Measurements from ENCODE around the gene SESTD1. TPM values are rescaled to one million over a fixed set of nuclear protein-coding genes. Genes with fewer than 3 reads are reported as not detected.
"Not testable (repeated sequence)": the region's sequence is repeated elsewhere in the genome, so short reads cannot be mapped to it uniquely, and the experiment has no call there.

SESTD1 gene
- total and polyA plus RNA-seq, 11 donors: 2.9 to 48.7 (median 31.8) TPM

GRCh38 chr2:179224361-179224760 lies 40.3 kb downstream of the SESTD1 start:
- Histone ChIP-seq H3K4me3 (no peak overlapping the region), H3K27ac (no peak overlapping the region), H3K9me3 (no peaks in the 10 kb centered on the region), H3K36me3 (no peaks in the 10 kb centered on the region), H3K4me1 (peaks cover 0 to 58% (median 16%) of the 10 kb centered on the region in 12 donors), H3K27me3 (no peaks in the 10 kb centered on the region)
- ATAC-seq: no peak
- intact Hi-C loops (cut with DNase I): loop anchor here in 8 of 10 donors (5.0 to 10.0 kb wide), 6 partner anchors 38 to 520 kb away; partner anchors contain the start of gene SESTD1 (in 1 of the 8)
- WGBS, 4 donors: 46 to 53% (median 48%) methylated on average over 2 of the region's 2 CpGs
- no peak for TF ChIP-seq POLR2A (IDR thresholded peaks at IDR 0.05)
- TF ChIP-seq CTCF (IDR thresholded peaks at IDR 0.05): no peak
- DNase-seq: no peak

GRCh38 chr2:179222076-179222475 lies 42.6 kb downstream of the SESTD1 start:
- TF ChIP-seq POLR2A (IDR thresholded peaks at IDR 0.05) (no peak), CTCF (IDR thresholded peaks at IDR 0.05) (no peak)
- Histone ChIP-seq H3K27me3 (no peaks in the 10 kb centered on the region), H3K4me1 (peaks cover 0 to 60% (median 17%) of the 10 kb centered on the region in 12 donors), H3K36me3 (no peaks in the 10 kb centered on the region), H3K9me3 (peaks cover 0 to 5% (median 0%) of the 10 kb centered on the region in 12 donors), H3K4me3 (no peak overlapping the region), H3K27ac (no peak overlapping the region)
- no peak for DNase-seq
- ATAC-seq: no peak
- WGBS, 4 donors: 88 to 93% (median 89%) methylated on average over 2 of the region's 2 CpGs
- intact Hi-C loops (cut with DNase I): loop anchor here in 8 of 10 donors (5.0 to 10.0 kb wide), 6 partner anchors 40 to 523 kb away; partner anchors contain the start of gene SESTD1 (in 1 of the 8)

GRCh38 chr2:179218848-179219594 lies 45.6 kb downstream of the SESTD1 start:
- intact Hi-C loops (cut with DNase I): loop anchor here in 9 of 10 donors (1.0 to 10.0 kb wide), 10 partner anchors 46 to 226 kb away; partner anchors contain the start of gene SESTD1 (in 1 of the 9)
- peaks cover 0 to 36% (median 6%) of the 10 kb centered on the region in 12 donors for H3K4me1 ChIP-seq
- DNase-seq (peak; percentile 58 to 68 (median 64)), ATAC-seq (peak; percentile 85 to 94 (median 87))
- no peak overlapping the region for H3K4me3 ChIP-seq
- H3K9me3 ChIP-seq: peaks cover 0 to 16% (median 0%) of the 10 kb centered on the region in 12 donors
- 47 to 61% (median 54%) methylated on average over 4 of the region's 4 CpGs for WGBS, 4 donors
- no peak for TF ChIP-seq POLR2A (IDR thresholded peaks at IDR 0.05)
- peak; percentile 82 to 94 (median 86) for TF ChIP-seq CTCF (IDR thresholded peaks at IDR 0.05)
- H3K27me3 ChIP-seq: no peaks in the 10 kb centered on the region
- no peak overlapping the region for H3K27ac ChIP-seq
- no peaks in the 10 kb centered on the region for H3K36me3 ChIP-seq

GRCh38 chr2:179214671-179215070 lies 50.0 kb downstream of the SESTD1 start:
- not testable (repeated sequence) for H3K27ac ChIP-seq, H3K27me3 ChIP-seq, ATAC-seq, H3K4me1 ChIP-seq, H3K4me3 ChIP-seq, DNase-seq, H3K36me3 ChIP-seq
- 94 to 96% (median 96%) methylated on average over 3 of the region's 3 CpGs; no CpG with 5 or more reads in 1 of the 4 donors for WGBS, 4 donors
- intact Hi-C loops (cut with DNase I): loop anchor here in 8 of 10 donors (5.0 to 10.0 kb wide), 6 partner anchors 50 to 230 kb away; partner anchors contain the start of gene SESTD1 (in 1 of the 8)
- peaks cover 0 to 41% (median 0%) of the 10 kb centered on the region in 12 donors for H3K9me3 ChIP-seq

Measured in heart left ventricle (tissue), 16 donors.